Muscle of leg (tissue), 11 donors: Measurements from ENCODE around the gene CIT. TPM values are rescaled to one million over a fixed set of nuclear protein-coding genes. Genes with fewer than 3 reads are reported as not detected.
"Not testable (repeated sequence)": the region's sequence is repeated elsewhere in the genome, so short reads cannot be mapped to it uniquely, and the experiment has no call there.

Experiments used
- DNase-seq: peaks from one replicate; pipeline ENCODE4 v3.0.0; 2013
- H3K27ac ChIP-seq: one replicate; pipeline ENCODE4 v1.5.1; 2013; ENCODE audit warnings: mild to moderate bottlenecking, low read length, control low read depth
- H3K27me3 ChIP-seq: one replicate; pipeline ENCODE4 v1.6.1; 2013; ENCODE audit warnings: low read length; ENCODE audit not compliant: control insufficient read depth, insufficient read depth
- H3K36me3 ChIP-seq: one replicate; pipeline ENCODE4 v1.6.1; 2013; ENCODE audit warnings: low read length; ENCODE audit not compliant: control insufficient read depth, insufficient read depth
- H3K4me1 ChIP-seq: one replicate; pipeline ENCODE4 v1.6.1; 2013; ENCODE audit warnings: low read length; ENCODE audit not compliant: control insufficient read depth, insufficient read depth
- H3K4me3 ChIP-seq: one replicate; pipeline ENCODE4 v1.5.1; 2013; ENCODE audit warnings: low read length, control low read depth
- H3K9me3 ChIP-seq: replicated peaks from 2 replicates; pipeline ENCODE4 v1.6.1; 2013; ENCODE audit warnings: low read depth, low read length; ENCODE audit not compliant: control insufficient read depth
- WGBS: methylation state at CpG from one replicate; pipeline ENCODE4 v1.1.5; 2013; ENCODE audit warnings: missing lambda C conversion rate; ENCODE audit not compliant: insufficient coverage; 5-methylcytosine and 5-hydroxymethylcytosine counted together
- polyA plus RNA-seq, 8 donors: library from polyadenylated mRNA; unstranded; fragments of 120-200 nt; gene quantifications; one replicate each; pipeline versions ENCODE4 v1.2.1 to v1.2.3, GENCODE V29; 2013; ENCODE audit warnings: inconsistent platforms in 1 of 8, low replicate concordance in 1 of 8; ENCODE audit not compliant: insufficient read length in 8 of 8, insufficient read depth in 1 of 8
- total RNA-seq: library from RNA; stranded (reverse); fragments of 120-200 nt; gene quantifications from one replicate; pipeline ENCODE4 v1.2.4, GENCODE V29; 2013

The CIT gene
- total and polyA plus RNA-seq, 9 donors: 5.8 to 12.3 (median 9.2) TPM

- Histone ChIP-seq H3K27ac (no peak overlapping the region), H3K27me3 (no peaks in the 10 kb centered on the region), H3K4me1 (no peaks in the 10 kb centered on the region), H3K4me3 (no peak overlapping the region), H3K9me3 (no peaks in the 10 kb centered on the region), H3K36me3 (peaks cover 51% of the 10 kb centered on the region)
- WGBS: 84% methylated on average over 8 of the region's 15 CpGs
- no peak for DNase-seq
Measured at GRCh38 chr12:119710965-119711551, 166.1 kb downstream of the CIT start.

GRCh38 chr12:119710374-119710964, 166.7 kb downstream of the CIT start:
- Histone ChIP-seq H3K27me3 (no peaks in the 10 kb centered on the region), H3K36me3 (peaks cover 51% of the 10 kb centered on the region), H3K4me1 (no peaks in the 10 kb centered on the region), H3K9me3 (no peaks in the 10 kb centered on the region), H3K27ac (no peak overlapping the region), H3K4me3 (no peak overlapping the region)
- 92% methylated on average over 11 of the region's 11 CpGs for WGBS
- DNase-seq: no peak

DNA sequence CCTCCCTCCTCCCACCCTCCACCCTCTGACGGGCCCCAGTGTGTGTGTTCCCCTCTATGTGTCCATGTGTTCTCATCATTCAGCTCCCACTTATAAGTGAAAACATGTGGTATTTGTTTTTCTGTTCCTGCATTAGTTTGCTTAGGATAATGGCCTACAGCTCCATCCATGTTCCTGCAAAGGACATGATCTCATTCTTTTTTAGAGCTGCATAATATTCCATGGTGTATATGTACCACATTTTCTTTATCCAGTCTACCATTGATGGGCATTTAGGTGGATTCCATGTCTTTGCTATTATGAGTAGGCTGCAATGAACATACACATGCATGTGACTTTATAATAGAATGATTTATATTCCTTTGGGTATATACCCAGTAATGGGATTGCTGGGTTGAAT, 170.7 kb downstream of the CIT start:
- no CpG with 5 or more reads among the region's 1 CpG for WGBS
- not testable (repeated sequence) for H3K9me3 ChIP-seq, H3K27me3 ChIP-seq, H3K4me3 ChIP-seq, H3K4me1 ChIP-seq, DNase-seq, H3K27ac ChIP-seq
- H3K36me3 ChIP-seq: peaks cover 25% of the 10 kb centered on the region

DNA sequence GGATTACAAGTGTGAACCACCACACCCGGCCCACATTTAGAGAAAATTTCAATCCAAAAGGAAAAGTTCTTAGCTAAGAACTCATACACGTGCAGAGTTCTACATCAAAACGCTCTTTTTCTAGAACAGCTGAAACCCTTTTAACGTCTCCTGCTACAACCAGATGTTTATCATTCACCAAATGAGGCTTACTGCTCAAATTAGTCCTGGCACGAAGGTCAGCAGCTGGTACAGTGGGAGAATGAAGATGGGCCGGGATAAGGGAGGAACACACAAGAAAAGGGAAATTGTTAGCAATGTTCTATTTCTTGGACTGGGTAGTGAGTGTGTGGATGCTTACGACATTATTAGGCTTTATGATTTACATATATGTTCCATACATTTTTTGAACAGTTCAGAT, 171.9 kb downstream of the CIT start:
- H3K4me3 ChIP-seq: no peak overlapping the region
- WGBS: 75% methylated on average over 1 of the region's 7 CpGs
- peak; percentile 27 for DNase-seq
- H3K36me3 ChIP-seq: peaks cover 16% of the 10 kb centered on the region
- H3K27ac ChIP-seq: no peak overlapping the region
- H3K27me3 ChIP-seq: no peaks in the 10 kb centered on the region
- H3K4me1 ChIP-seq: no peaks in the 10 kb centered on the region
- no peaks in the 10 kb centered on the region for H3K9me3 ChIP-seq

DNA sequence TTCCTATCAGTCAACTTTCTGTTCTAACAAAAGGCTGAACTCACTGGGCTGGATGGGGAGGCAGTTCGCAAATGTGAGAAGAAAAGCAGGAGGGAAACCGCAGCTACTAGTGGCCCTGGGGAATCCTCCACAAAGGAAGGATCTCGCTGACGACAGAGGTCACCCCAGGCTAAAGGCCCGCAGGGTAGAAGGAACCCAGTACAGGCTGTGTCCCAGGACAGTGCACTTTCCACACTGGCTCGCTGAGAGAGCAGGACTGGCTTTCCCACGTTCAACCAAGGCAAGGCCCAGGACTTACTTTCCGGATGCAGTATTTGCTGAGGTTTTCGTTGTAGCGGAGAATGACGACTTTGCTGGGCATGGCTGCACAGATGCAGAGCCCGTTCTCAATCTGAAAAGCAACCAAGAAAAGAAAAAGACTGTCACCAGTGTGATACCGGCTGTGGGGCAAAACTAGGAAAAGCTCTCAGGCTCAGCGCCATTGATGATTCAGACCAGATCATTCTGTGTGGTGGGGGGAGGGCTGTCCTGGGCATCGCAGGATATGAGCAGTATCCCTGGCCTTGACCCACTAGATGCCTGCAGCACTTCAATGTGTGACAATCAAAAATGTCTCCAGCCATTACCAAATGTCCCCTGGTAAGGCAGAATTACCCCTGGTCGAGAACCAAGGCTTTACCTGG, 172.9 kb downstream of the CIT start:
- Histone ChIP-seq H3K36me3 (peaks cover 15% of the 10 kb centered on the region), H3K27me3 (no peaks in the 10 kb centered on the region), H3K27ac (no peak overlapping the region), H3K9me3 (no peaks in the 10 kb centered on the region), H3K4me1 (no peaks in the 10 kb centered on the region), H3K4me3 (no peak overlapping the region)
- DNase-seq: peak; percentile 26
- 79% methylated on average over 15 of the region's 16 CpGs for WGBS

DNA sequence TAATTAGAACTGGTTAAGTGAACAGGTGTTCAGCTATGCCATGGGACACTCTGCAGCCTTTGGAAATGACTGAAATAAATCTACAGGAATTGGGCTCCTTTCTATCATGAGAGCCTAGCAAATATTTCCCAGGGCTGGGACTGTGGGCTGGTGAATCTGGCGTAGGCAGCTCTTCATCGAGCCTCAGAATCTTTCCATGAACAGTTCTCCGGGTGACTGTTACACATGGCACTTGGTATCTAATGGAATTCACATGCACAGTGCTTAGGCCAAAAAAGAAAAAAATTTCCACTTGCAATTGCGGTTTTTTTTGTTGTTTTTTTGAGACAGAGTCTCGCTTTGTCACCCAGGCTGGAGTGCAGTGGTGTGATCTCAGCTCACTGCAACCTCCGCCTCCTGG, 177.0 kb downstream of the CIT start:
- H3K4me3 ChIP-seq: no peak overlapping the region
- no peak for DNase-seq
- no peaks in the 10 kb centered on the region for H3K9me3 ChIP-seq
- H3K36me3 ChIP-seq: peaks cover 17% of the 10 kb centered on the region
- H3K27me3 ChIP-seq: no peaks in the 10 kb centered on the region
- H3K4me1 ChIP-seq: no peaks in the 10 kb centered on the region
- H3K27ac ChIP-seq: no peak overlapping the region
- WGBS: 68% methylated on average over 2 of the region's 6 CpGs

GRCh38 chr12:119699199-119699760, 177.8 kb downstream of the CIT start:
- Histone ChIP-seq H3K27ac (no peak overlapping the region), H3K27me3 (no peaks in the 10 kb centered on the region), H3K4me1 (peaks cover 2% of the 10 kb centered on the region), H3K9me3 (no peaks in the 10 kb centered on the region), H3K36me3 (peaks cover 16% of the 10 kb centered on the region), H3K4me3 (no peak overlapping the region)
- 95% methylated on average over 10 of the region's 11 CpGs for WGBS
- no peak for DNase-seq

- no peak overlapping the region for H3K27ac ChIP-seq
- peaks cover 14% of the 10 kb centered on the region for H3K36me3 ChIP-seq
- no peak overlapping the region for H3K4me3 ChIP-seq
- peaks cover 15% of the 10 kb centered on the region for H3K4me1 ChIP-seq
- no peaks in the 10 kb centered on the region for H3K9me3 ChIP-seq
- no peak for DNase-seq
- WGBS: 66% methylated on average over 5 of the region's 5 CpGs
- no peaks in the 10 kb centered on the region for H3K27me3 ChIP-seq
Measured at GRCh38 chr12:119696943-119697342, 180.2 kb downstream of the CIT start.

- Histone ChIP-seq H3K4me3 (no peak overlapping the region), H3K9me3 (no peaks in the 10 kb centered on the region), H3K27ac (no peak overlapping the region), H3K36me3 (peaks cover 14% of the 10 kb centered on the region), H3K27me3 (no peaks in the 10 kb centered on the region), H3K4me1 (peaks cover 21% of the 10 kb centered on the region)
- no peak for DNase-seq
- WGBS: 93% methylated on average over 3 of the region's 4 CpGs
Measured at GRCh38 chr12:119695034-119695433, 182.1 kb downstream of the CIT start.

GRCh38 chr12:119694111-119694510, 183.0 kb downstream of the CIT start:
- no peak overlapping the region for H3K27ac ChIP-seq
- DNase-seq: no peak
- WGBS: 100% methylated on average over 2 of the region's 6 CpGs
- H3K36me3 ChIP-seq: peaks cover 12% of the 10 kb centered on the region
- no peak overlapping the region for H3K4me3 ChIP-seq
- no peaks in the 10 kb centered on the region for H3K27me3 ChIP-seq
- H3K9me3 ChIP-seq: no peaks in the 10 kb centered on the region
- peaks cover 21% of the 10 kb centered on the region for H3K4me1 ChIP-seq
